ENCODE data around the gene ANKRD44.

The ANKRD44 gene

GRCh38 chr2:197248001-197248401 is 62.6 kb downstream of the ANKRD44 start:
- no peak overlapping the region for H3K4me3 ChIP-seq (ENCODE audit: low read depth, low read length)
- DNase-seq (ENCODE audit: low read depth, low spot score): no peak
- in situ Hi-C loops (cut with HindIII; ENCODE audit: low sequenced_read_pairs): no loop called here
- TF ChIP-seq, protein P1, sequence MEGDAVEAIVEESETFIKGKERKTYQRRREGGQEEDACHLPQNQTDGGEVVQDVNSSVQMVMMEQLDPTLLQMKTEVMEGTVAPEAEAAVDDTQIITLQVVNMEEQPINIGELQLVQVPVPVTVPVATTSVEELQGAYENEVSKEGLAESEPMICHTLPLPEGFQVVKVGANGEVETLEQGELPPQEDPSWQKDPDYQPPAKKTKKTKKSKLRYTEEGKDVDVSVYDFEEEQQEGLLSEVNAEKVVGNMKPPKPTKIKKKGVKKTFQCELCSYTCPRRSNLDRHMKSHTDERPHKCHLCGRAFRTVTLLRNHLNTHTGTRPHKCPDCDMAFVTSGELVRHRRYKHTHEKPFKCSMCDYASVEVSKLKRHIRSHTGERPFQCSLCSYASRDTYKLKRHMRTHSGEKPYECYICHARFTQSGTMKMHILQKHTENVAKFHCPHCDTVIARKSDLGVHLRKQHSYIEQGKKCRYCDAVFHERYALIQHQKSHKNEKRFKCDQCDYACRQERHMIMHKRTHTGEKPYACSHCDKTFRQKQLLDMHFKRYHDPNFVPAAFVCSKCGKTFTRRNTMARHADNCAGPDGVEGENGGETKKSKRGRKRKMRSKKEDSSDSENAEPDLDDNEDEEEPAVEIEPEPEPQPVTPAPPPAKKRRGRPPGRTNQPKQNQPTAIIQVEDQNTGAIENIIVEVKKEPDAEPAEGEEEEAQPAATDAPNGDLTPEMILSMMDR (IDR thresholded peaks at IDR 0.05; ENCODE audit: low read depth, low read length): no peak

DNA sequence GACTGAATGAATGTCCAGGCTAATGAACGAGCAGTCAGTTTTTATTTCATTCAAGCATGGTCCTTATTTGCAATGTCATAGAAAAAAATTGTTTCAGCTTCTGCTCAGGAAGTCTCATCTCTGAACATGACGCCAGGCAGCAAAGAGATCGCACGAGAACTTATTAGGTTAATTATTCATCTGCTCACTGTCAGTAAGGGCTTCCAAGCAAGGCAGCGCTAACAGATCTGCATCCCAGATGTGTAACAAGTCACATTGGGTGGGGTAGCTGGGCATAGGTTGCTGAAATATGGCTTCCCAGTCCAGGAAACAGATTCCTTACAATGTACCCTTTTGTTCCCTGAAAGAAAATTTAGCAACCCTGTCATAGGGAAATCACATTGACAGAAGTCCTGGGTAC is 63.5 kb downstream of the ANKRD44 start:
- TF ChIP-seq, protein P1 (IDR thresholded peaks at IDR 0.05; ENCODE audit: low read depth, low read length): no peak
- in situ Hi-C loops (cut with HindIII; ENCODE audit: low sequenced_read_pairs): no loop called here
- DNase-seq (ENCODE audit: low read depth, low spot score): no peak
- H3K4me3 ChIP-seq (ENCODE audit: low read depth, low read length): no peak overlapping the region

- in situ Hi-C loops (cut with HindIII; ENCODE audit: low sequenced_read_pairs): no loop called here
- DNase-seq (ENCODE audit: low read depth, low spot score): no peak
- TF ChIP-seq, protein P1 (IDR thresholded peaks at IDR 0.05; ENCODE audit: low read depth, low read length): no peak
- no peak overlapping the region for H3K4me3 ChIP-seq (ENCODE audit: low read depth, low read length)
These were observed 64.5 kb downstream of the ANKRD44 start for GRCh38 chr2:197245829-197246804.

DNA sequence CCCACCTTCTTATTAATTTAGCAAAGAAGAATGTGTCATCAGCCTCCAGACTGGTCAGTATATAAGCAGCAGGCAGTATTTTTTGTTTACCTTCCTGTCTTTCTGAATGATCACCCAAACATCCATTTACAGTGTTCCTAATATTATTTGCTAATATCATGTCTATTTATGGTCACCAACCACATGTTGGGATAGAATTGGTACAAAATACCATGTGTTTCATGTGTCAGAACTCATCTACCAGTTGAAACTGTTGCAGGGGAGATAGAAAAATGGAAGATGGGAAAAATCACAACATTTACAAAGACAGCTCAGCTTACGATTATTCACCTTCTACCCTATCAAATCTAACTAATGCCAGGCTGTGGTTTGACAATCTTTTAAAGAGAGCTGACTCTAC is 66.2 kb downstream of the ANKRD44 start:
- no peak overlapping the region for H3K4me3 ChIP-seq (ENCODE audit: low read depth, low read length)
- TF ChIP-seq, protein P1 (IDR thresholded peaks at IDR 0.05; ENCODE audit: low read depth, low read length): no peak
- no peak for DNase-seq (ENCODE audit: low read depth, low spot score)
- in situ Hi-C loops (cut with HindIII; ENCODE audit: low sequenced_read_pairs): no loop called here

DNA sequence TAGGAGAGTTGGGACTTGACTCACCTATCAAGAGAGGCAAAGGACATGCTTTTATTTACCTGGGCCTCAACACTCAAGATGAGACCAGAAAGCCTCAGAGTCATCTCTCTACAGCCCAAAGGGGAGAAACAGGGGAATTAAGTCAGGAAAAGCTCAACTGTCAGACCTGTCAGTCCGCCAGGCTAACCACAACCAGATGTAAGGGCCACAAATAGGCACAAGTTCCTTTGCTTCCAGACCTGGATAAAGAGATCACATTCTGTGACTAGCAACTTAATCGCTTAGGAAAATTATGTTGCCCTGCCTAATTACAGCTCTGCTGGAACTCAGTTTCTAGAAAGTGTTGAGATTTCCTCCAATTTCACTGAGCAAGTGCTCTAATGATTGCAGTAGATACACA is 67.9 kb downstream of the ANKRD44 start:
- no peak overlapping the region for H3K4me3 ChIP-seq (ENCODE audit: low read depth, low read length)
- DNase-seq (ENCODE audit: low read depth, low spot score): no peak
- TF ChIP-seq, protein P1 (IDR thresholded peaks at IDR 0.05; ENCODE audit: low read depth, low read length): no peak
- in situ Hi-C loops (cut with HindIII; ENCODE audit: low sequenced_read_pairs): no loop called here

- in situ Hi-C loops (cut with HindIII; ENCODE audit: low sequenced_read_pairs): no loop called here
- TF ChIP-seq, protein P1 (IDR thresholded peaks at IDR 0.05; ENCODE audit: low read depth, low read length): no peak
- no peak for DNase-seq (ENCODE audit: low read depth, low spot score)
- H3K4me3 ChIP-seq (ENCODE audit: low read depth, low read length): no peak overlapping the region
These were observed 69.0 kb downstream of the ANKRD44 start for GRCh38 chr2:197241596-197241995.
